Stomach (tissue), 9 donors: ENCODE measurements around the gene ANKRD28. TPM values are rescaled to one million over a fixed set of nuclear protein-coding genes. Genes with fewer than 3 reads are reported as not detected.

ENCODE experiments used
- DNase-seq, 2 donors: peaks; one replicate each; pipeline versions ENCODE4 v3.0.0 to v3.0.0-alpha.2; 2013 to 2019
- H3K27ac ChIP-seq, 5 donors: fragments of 200-600 bp in 4 of 5; sonication (generic) in 4 of 5; one replicate each; pipeline ENCODE4 v1.5.1; 2013 to 2019; ENCODE audit warnings: mild to moderate bottlenecking in 1 of 5, moderate library complexity in 1 of 5
- H3K27me3 ChIP-seq, 3 donors: fragments of 200-600 bp; sonication (generic); one replicate each; pipeline ENCODE4 v1.5.1; 2017 to 2019; ENCODE audit warnings: mixed run types in 1 of 3
- H3K36me3 ChIP-seq, 4 donors: fragments of 200-600 bp; sonication (generic); 1 replicate in 3 of 4; 2 replicates in 1 of 4; pipeline ENCODE4 v1.5.1; 2016 to 2019
- H3K4me1 ChIP-seq, 4 donors: fragments of 200-600 bp; sonication (generic); one replicate each; pipeline ENCODE4 v1.5.1; 2016 to 2019
- H3K4me3 ChIP-seq, 4 donors: fragments of 200-600 bp; sonication (generic) in 3 of 4; one replicate each; pipeline ENCODE4 v1.5.1; 2016 to 2019; ENCODE audit warnings: mild to moderate bottlenecking in 1 of 4
- H3K9me3 ChIP-seq, 4 donors: fragments of 200-600 bp; sonication (generic); one replicate each; pipeline ENCODE4 v1.5.1; 2016 to 2019
- EP300 ChIP-seq: sonication (generic); formaldehyde crosslinking; IDR thresholded peaks from one replicate; pipeline ENCODE4 v1.6.1; 2017; ENCODE audit warnings: antibody characterized with exemption
- POLR2A ChIP-seq, 4 donors: fragments of 450-650 bp; IDR thresholded peaks; one replicate each; pipeline ENCODE4 v1.6.1; 2016; ENCODE audit warnings: antibody characterized with exemption in 4 of 4, control low read depth in 2 of 4, mild to moderate bottlenecking in 1 of 4, moderate library complexity in 1 of 4
- POLR2AphosphoS5 ChIP-seq, 3 donors: sonication (generic); formaldehyde crosslinking; IDR thresholded peaks; one replicate each; pipeline ENCODE4 v1.6.1; 2016; ENCODE audit warnings: antibody characterized with exemption in 3 of 3
- WGBS, 5 donors: extraction: QIAGEN DNeasy Blood & Tissue Kit in 3 of 5; methylation state at CpG; one replicate each; pipeline versions ENCODE4 v1.1.5 to v1.1.7; 2013 to 2018; 5-methylcytosine and 5-hydroxymethylcytosine counted together
- intact Hi-C: fragments of 100-400 bp; cut with DNase I; formaldehyde crosslinking; loops from one replicate; pipeline ENCODE4 v1.15.1; 2023; ENCODE audit warnings: low total_unique reads
- polyA plus RNA-seq, 3 donors: library from polyadenylated mRNA; stranded (reverse); fragments of 200-250 nt; gene quantifications; one replicate each; pipeline ENCODE4 v1.2.3, GENCODE V29; 2013
- total RNA-seq, 5 donors: library from RNA; depleted of rRNA; stranded (reverse); fragments of >200 nt; gene quantifications; one replicate each; pipeline versions ENCODE4 v1.1.0 to v1.2.3, GENCODE V29; 2014 to 2016
- TF ChIP-seq, protein P1 (sequence below), 7 experiments: fragments of 450-650 bp in 4 of 7; fragments of 200-600 bp in 3 of 7; sonication (generic) in 3 of 7; IDR thresholded peaks; one replicate each; pipeline ENCODE4 v1.5.1; 2016 to 2019; ENCODE audit warnings: antibody characterized with exemption in 7 of 7, control low read depth in 2 of 7, mild to moderate bottlenecking in 1 of 7
- donor health status: healthy with polysubstance abuse.
- donor health status: Bipolar disorder and iron deficiency.
- donor health status: healthy.

The ANKRD28 gene
- total and polyA plus RNA-seq, 8 donors: 6.8 to 102 (median 16.6) TPM

GRCh38 chr3:15693355-15693754 is 104.4 kb downstream of the ANKRD28 start:
- Histone ChIP-seq H3K4me3 (no peak overlapping the region), H3K27me3 (no peaks in the 10 kb centered on the region), H3K4me1 (peaks cover 0 to 8% (median 0%) of the 10 kb centered on the region in 4 donors), H3K9me3 (no peaks in the 10 kb centered on the region), H3K27ac (no peak overlapping the region), H3K36me3 (peaks cover 5 to 77% (median 51%) of the 10 kb centered on the region in 4 donors)
- TF ChIP-seq POLR2A (IDR thresholded peaks at IDR 0.05) (no peak), EP300 (no peak), POLR2AphosphoS5 (IDR thresholded peaks at IDR 0.05) (no peak)
- TF ChIP-seq, protein P1, sequence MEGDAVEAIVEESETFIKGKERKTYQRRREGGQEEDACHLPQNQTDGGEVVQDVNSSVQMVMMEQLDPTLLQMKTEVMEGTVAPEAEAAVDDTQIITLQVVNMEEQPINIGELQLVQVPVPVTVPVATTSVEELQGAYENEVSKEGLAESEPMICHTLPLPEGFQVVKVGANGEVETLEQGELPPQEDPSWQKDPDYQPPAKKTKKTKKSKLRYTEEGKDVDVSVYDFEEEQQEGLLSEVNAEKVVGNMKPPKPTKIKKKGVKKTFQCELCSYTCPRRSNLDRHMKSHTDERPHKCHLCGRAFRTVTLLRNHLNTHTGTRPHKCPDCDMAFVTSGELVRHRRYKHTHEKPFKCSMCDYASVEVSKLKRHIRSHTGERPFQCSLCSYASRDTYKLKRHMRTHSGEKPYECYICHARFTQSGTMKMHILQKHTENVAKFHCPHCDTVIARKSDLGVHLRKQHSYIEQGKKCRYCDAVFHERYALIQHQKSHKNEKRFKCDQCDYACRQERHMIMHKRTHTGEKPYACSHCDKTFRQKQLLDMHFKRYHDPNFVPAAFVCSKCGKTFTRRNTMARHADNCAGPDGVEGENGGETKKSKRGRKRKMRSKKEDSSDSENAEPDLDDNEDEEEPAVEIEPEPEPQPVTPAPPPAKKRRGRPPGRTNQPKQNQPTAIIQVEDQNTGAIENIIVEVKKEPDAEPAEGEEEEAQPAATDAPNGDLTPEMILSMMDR (IDR thresholded peaks at IDR 0.05): no peak
- DNase-seq: no peak
- WGBS, 5 donors: 0 to 90% (median 62%) methylated on average over 1 of the region's 1 CpG
- intact Hi-C loops: no loop called here

DNA sequence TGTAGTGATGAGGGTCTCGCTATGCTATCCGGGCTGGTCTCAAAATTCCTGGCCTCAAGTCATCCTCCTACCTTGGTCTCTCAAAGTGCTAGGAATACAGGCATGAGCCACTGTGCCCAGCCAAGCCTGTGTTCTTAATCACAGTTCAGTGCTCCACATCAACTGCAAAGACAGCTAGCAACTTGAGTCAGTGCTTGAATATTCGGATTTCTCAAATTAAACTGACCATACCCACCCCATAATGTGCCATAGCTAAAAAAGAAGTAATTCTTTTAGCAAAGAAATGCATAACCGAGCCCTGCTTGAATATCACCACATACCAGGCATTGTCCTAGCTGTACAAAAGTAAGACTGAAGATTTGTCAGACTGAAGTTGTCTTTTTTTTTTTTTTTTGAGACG is 107.0 kb downstream of the ANKRD28 start:
- intact Hi-C loops: no loop called here
- Histone ChIP-seq H3K27me3 (no peaks in the 10 kb centered on the region), H3K4me1 (peaks cover 0 to 8% (median 0%) of the 10 kb centered on the region in 4 donors), H3K9me3 (no peaks in the 10 kb centered on the region), H3K4me3 (no peak overlapping the region), H3K27ac (no peak overlapping the region), H3K36me3 (peaks cover 5 to 95% (median 72%) of the 10 kb centered on the region in 4 donors)
- no peak for DNase-seq
- TF ChIP-seq, protein P1 (IDR thresholded peaks at IDR 0.05): no peak
- TF ChIP-seq POLR2A (IDR thresholded peaks at IDR 0.05) (no peak), POLR2AphosphoS5 (IDR thresholded peaks at IDR 0.05) (no peak), EP300 (no peak)
- WGBS, 5 donors: 91 to 98% (median 95%) methylated on average over 5 of the region's 5 CpGs

DNA sequence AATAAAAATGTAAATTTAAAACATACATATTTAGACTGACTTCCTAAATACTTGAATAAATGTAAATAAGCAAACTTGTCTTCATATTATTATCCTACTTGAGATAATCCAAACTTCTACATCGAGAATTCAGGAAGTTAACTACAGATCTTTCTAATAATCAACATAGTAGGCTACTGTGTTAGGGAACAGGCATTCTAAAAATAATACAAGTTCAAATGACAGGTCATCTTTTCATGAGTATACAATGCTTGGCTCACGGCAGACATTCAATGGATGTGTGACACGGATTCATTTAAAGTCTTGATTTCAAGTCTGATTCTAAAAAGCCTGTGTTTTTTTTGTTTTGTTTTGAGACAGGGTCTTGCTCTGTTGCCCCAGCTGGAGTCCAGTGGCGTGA is 107.5 kb downstream of the ANKRD28 start:
- TF ChIP-seq, protein P1 (IDR thresholded peaks at IDR 0.05): no peak
- peaks cover 0 to 8% (median 0%) of the 10 kb centered on the region in 4 donors for H3K4me1 ChIP-seq
- no peaks in the 10 kb centered on the region for H3K27me3 ChIP-seq
- H3K27ac ChIP-seq: no peak overlapping the region
- DNase-seq: no peak
- 78 to 86% (median 82%) methylated on average over 4 of the region's 4 CpGs for WGBS, 5 donors
- no peak overlapping the region for H3K4me3 ChIP-seq
- peaks cover 7 to 95% (median 74%) of the 10 kb centered on the region in 4 donors for H3K36me3 ChIP-seq
- H3K9me3 ChIP-seq: no peaks in the 10 kb centered on the region
- intact Hi-C loops: no loop called here

GRCh38 chr3:15685927-15686326 is 111.9 kb downstream of the ANKRD28 start:
- TF ChIP-seq POLR2AphosphoS5 (IDR thresholded peaks at IDR 0.05) (no peak), POLR2A (IDR thresholded peaks at IDR 0.05) (no peak), EP300 (no peak)
- TF ChIP-seq, protein P1 (IDR thresholded peaks at IDR 0.05): no peak
- H3K9me3 ChIP-seq: no peaks in the 10 kb centered on the region
- peaks cover 0 to 16% (median 9%) of the 10 kb centered on the region in 4 donors for H3K4me1 ChIP-seq
- no peak overlapping the region for H3K4me3 ChIP-seq
- no peak for DNase-seq
- intact Hi-C loops: no loop called here
- no peaks in the 10 kb centered on the region for H3K27me3 ChIP-seq
- no peak overlapping the region for H3K27ac ChIP-seq
- WGBS, 5 donors: 66 to 74% (median 71%) methylated on average over 7 of the region's 7 CpGs
- peaks cover 13 to 79% (median 71%) of the 10 kb centered on the region in 4 donors for H3K36me3 ChIP-seq
